ENCODE data around the gene ASB2. TPM values are rescaled to one million over a fixed set of nuclear protein-coding genes. Genes with fewer than 3 reads are reported as not detected.
A peak's percentile ranks its signal among the peaks of the same experiment; 100 is the strongest.

Gene ASB2
- total and polyA plus RNA-seq, 2 of the 8 experiments (the other 6 are each of a cell fraction or from before 2014, with no cell fraction given), result 1.0 to 2.1 TPM

- H2BK12ac ChIP-seq (ENCODE audit: low read depth, low read length), result no peak overlapping the region
- 82% methylated on average over 6 of the region's 6 CpGs; no CpG with 5 or more reads in 1 of the 2 experiments for WGBS, 2 experiments (ENCODE audit: extremely low coverage in 1 of 2, insufficient coverage in 1 of 2, insufficient read length in 1 of 2, insufficient replicate concordance in 2 of 2, low coverage in 1 of 2, low lambda C conversion rate in 2 of 2, missing lambda C conversion rate in 1 of 2)
- no peaks in the 10 kb centered on the region for H3K27me3 ChIP-seq (replicated peaks in 1 of 4; ENCODE audit: control insufficient read depth in 3 of 4, extremely low read depth in 1 of 4, insufficient read depth in 3 of 4, low read length in 3 of 4)
- H3K4me2 ChIP-seq (ENCODE audit: insufficient read depth in 1 of 2, low read depth in 2 of 2, low read length in 2 of 2), result no peak overlapping the region
- peaks cover 0 to 3% (median 0%) of the 10 kb centered on the region in 4 experiments; a peak in 1 of 7 replicates for H3K4me1 ChIP-seq (replicated peaks in 1 of 4; ENCODE audit: control insufficient read depth in 3 of 4, insufficient read depth in 4 of 4, low read length in 3 of 4)
- H3K9ac ChIP-seq (replicated peaks in 1 of 4; ENCODE audit: extremely low read depth in 1 of 4, low read depth in 3 of 4, low read length in 3 of 4), result no peak overlapping the region
- no peak overlapping the region for H2AK5ac ChIP-seq (ENCODE audit: low read depth, low read length)
- no peak overlapping the region for H4K5ac ChIP-seq (ENCODE audit: insufficient read length, low read depth, low read length)
- H3K36me3 ChIP-seq (ENCODE audit: control insufficient read depth in 2 of 4, insufficient read depth in 4 of 4, low read length in 3 of 4), result no peaks in the 10 kb centered on the region
- no peak overlapping the region for H4K8ac ChIP-seq (ENCODE audit: extremely low read depth, insufficient read depth, low read length)
- H3K23me2 ChIP-seq (ENCODE audit: low read depth, low read length), result no peaks in the 10 kb centered on the region
- no peak overlapping the region for H4K91ac ChIP-seq (replicated peaks; ENCODE audit: insufficient read length, low read length)
- no peak overlapping the region for H3K18ac ChIP-seq (ENCODE audit: extremely low read depth, low read length)
- ChIA-PET CTCF (ENCODE audit: partially characterized antibody) (interaction anchor here (1.4 to 7.8 kb wide), 8 partner anchors 10 to 67 kb away, joined by 3 to 81 read pairs (median 7); no protein-coding TSS in a partner anchor), POLR2A (ENCODE audit: partially characterized antibody) (no interaction called here)
- no peak overlapping the region for H3K56ac ChIP-seq (replicated peaks; ENCODE audit: insufficient read length, low read depth, low read length)
- H3K27ac ChIP-seq (ENCODE audit: low read depth, low read length), result no peak overlapping the region
- H3K14ac ChIP-seq (ENCODE audit: insufficient read length), result no peak overlapping the region
- H2AFZ ChIP-seq (ENCODE audit: low read length), result 0 out of 2 replicates have a peak overlapping the region, but pooled peaks have one; percentile 46
- H3K4ac ChIP-seq (replicated peaks; ENCODE audit: insufficient read length, low read depth, low read length), result no peak overlapping the region
- no peak overlapping the region for H2BK5ac ChIP-seq (ENCODE audit: low read depth, low read length)
- no peaks in the 10 kb centered on the region for H4K20me1 ChIP-seq (replicated peaks in 1 of 2; ENCODE audit: control insufficient read depth in 1 of 2, insufficient read depth in 2 of 2, low read length in 2 of 2)
- H2BK15ac ChIP-seq (ENCODE audit: low read length), result no peak overlapping the region; the same call in 1 of the 2 replicates
- no peaks in the 10 kb centered on the region for H3K79me1 ChIP-seq (ENCODE audit: low read depth, low read length)
- H3K4me3 ChIP-seq (ENCODE audit: extremely low read depth in 1 of 4, insufficient read depth in 2 of 4, low read depth in 3 of 4, low read length in 4 of 4), result no peak overlapping the region
- no peak overlapping the region for H3K23ac ChIP-seq (ENCODE audit: insufficient read length)
- H3K9me3 ChIP-seq (ENCODE audit: insufficient read depth in 2 of 2, low read depth in 1 of 2, low read length in 1 of 2), result no peaks in the 10 kb centered on the region
- no peak overlapping the region for H2BK20ac ChIP-seq (ENCODE audit: low read length)
- H3K79me2 ChIP-seq (ENCODE audit: control insufficient read depth in 1 of 2, insufficient read depth in 2 of 2, low read length in 2 of 2), result no peaks in the 10 kb centered on the region
- FAIRE-seq (no peak), DNase-seq (ENCODE audit: low read depth in 1 of 2, low spot score in 2 of 2) (no peak)
- no peak overlapping the region for H2BK120ac ChIP-seq (replicated peaks; ENCODE audit: low read depth, low read length)
- TF ChIP-seq SP1 (IDR thresholded peaks at IDR 0.05; ENCODE audit: low read depth, low read length) (no peak), MAFK (IDR thresholded peaks at IDR 0.05; ENCODE audit: low read depth, low read length) (no peak), YY1 (IDR thresholded peaks at IDR 0.05; ENCODE audit: low read depth, low read length) (no peak), KDM5A (IDR thresholded peaks at IDR 0.05; ENCODE audit: low read length) (no peak), CTBP2 (IDR thresholded peaks at IDR 0.05; ENCODE audit: borderline replicate concordance, insufficient read depth, insufficient read length, low read length) (no peak), SIRT6 (IDR thresholded peaks at IDR 0.05; ENCODE audit: low read length) (no peak), NRF1 (IDR thresholded peaks at IDR 0.05; ENCODE audit: low read depth, low read length) (no peak), CTCF (IDR thresholded peaks at IDR 0.05; ENCODE audit: control extremely low read depth in 1 of 3, insufficient read depth in 1 of 3, low read depth in 1 of 3, low read length in 3 of 3) (no peak), KDM4A (IDR thresholded peaks at IDR 0.05; ENCODE audit: low read depth, low read length, severe bottlenecking) (no peak), BACH1 (IDR thresholded peaks at IDR 0.05; ENCODE audit: low read length) (no peak), BCL11A (IDR thresholded peaks at IDR 0.05; ENCODE audit: low read depth in 2 of 2, low read length in 2 of 2) (no peak), SUZ12 (IDR thresholded peaks at IDR 0.05; ENCODE audit: low read length) (no peak)
These were observed 2.8 kb downstream of the ASB2 start for GRCh38 chr14:93973607-93974006.
